Ishikawa (cell line): ENCODE data around the gene GNAT2.

Source experiments
- CEBPB ChIP-seq: IDR thresholded peaks from 2 replicates; pipeline ENCODE4 v1.6.1; 2012
- CREB1 ChIP-seq: IDR thresholded peaks from 2 replicates; pipeline ENCODE4 v1.6.1; 2012; ENCODE audit warnings: low read depth
- EGR1 ChIP-seq: IDR thresholded peaks from 2 replicates; pipeline ENCODE4 v1.6.1; 2012
- EP300 ChIP-seq: IDR thresholded peaks from 2 replicates; pipeline ENCODE4 v1.6.1; 2012; ENCODE audit warnings: borderline replicate concordance
- FOXM1 ChIP-seq: IDR thresholded peaks from 2 replicates; pipeline ENCODE4 v1.6.1; 2012; ENCODE audit warnings: low read depth, borderline replicate concordance
- MAX ChIP-seq: IDR thresholded peaks from 2 replicates; pipeline ENCODE4 v1.6.1; 2012
- NFIC ChIP-seq: IDR thresholded peaks from 2 replicates; pipeline ENCODE4 v1.6.1; 2012
- RAD21 ChIP-seq: IDR thresholded peaks from 2 replicates; pipeline ENCODE4 v1.6.1; 2012; ENCODE audit warnings: low read depth
- TAF1 ChIP-seq: IDR thresholded peaks from 2 replicates; pipeline ENCODE4 v1.6.1; 2012; ENCODE audit warnings: low read depth, mild to moderate bottlenecking
- TCF12 ChIP-seq: IDR thresholded peaks from 2 replicates; pipeline ENCODE4 v1.6.1; 2012; ENCODE audit warnings: low read depth
- TEAD4 ChIP-seq: IDR thresholded peaks from 2 replicates; pipeline ENCODE4 v1.6.1; 2012
- YY1 ChIP-seq: IDR thresholded peaks from 2 replicates; pipeline ENCODE4 v1.6.1; 2012; ENCODE audit warnings: low read depth
- ZBTB7A ChIP-seq: IDR thresholded peaks from 2 replicates; pipeline ENCODE4 v1.6.1; 2012; ENCODE audit warnings: low read depth
- TF ChIP-seq, protein P1 (sequence below): IDR thresholded peaks from 2 replicates; pipeline ENCODE4 v1.6.1; 2012; ENCODE audit warnings: low read depth, mild to moderate bottlenecking
- TF ChIP-seq, protein P2 (sequence below): IDR thresholded peaks from 2 replicates; pipeline ENCODE4 v1.6.1; 2012

The GNAT2 gene

DNA sequence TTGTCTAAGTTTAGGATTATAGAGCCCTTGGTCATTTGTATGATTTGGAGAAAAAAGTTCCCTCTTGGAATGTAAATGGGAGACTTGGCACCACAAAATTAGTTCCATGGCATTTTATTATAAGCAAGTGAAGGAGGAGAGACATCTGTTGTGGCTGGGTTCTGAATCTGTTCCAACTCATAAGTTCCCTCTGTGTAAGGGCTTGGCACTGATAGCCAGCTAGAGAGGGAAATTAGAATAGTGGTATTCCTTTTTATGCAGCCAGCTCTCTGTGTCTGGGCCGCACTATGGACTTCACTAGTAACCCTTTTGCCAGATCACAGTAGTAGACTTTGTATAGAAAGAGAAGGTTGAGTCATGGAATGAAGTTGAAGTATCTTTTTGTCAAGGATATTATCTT is 39.9 kb downstream of the GNAT2 start:
- TF ChIP-seq RAD21 (no peak), TAF1 (no peak), TCF12 (no peak), YY1 (no peak), EP300 (no peak), TEAD4 (no peak), MAX (no peak), EGR1 (no peak), CEBPB (no peak), NFIC (no peak), ZBTB7A (no peak), FOXM1 (no peak), CREB1 (no peak)
- TF ChIP-seq, protein P1, sequence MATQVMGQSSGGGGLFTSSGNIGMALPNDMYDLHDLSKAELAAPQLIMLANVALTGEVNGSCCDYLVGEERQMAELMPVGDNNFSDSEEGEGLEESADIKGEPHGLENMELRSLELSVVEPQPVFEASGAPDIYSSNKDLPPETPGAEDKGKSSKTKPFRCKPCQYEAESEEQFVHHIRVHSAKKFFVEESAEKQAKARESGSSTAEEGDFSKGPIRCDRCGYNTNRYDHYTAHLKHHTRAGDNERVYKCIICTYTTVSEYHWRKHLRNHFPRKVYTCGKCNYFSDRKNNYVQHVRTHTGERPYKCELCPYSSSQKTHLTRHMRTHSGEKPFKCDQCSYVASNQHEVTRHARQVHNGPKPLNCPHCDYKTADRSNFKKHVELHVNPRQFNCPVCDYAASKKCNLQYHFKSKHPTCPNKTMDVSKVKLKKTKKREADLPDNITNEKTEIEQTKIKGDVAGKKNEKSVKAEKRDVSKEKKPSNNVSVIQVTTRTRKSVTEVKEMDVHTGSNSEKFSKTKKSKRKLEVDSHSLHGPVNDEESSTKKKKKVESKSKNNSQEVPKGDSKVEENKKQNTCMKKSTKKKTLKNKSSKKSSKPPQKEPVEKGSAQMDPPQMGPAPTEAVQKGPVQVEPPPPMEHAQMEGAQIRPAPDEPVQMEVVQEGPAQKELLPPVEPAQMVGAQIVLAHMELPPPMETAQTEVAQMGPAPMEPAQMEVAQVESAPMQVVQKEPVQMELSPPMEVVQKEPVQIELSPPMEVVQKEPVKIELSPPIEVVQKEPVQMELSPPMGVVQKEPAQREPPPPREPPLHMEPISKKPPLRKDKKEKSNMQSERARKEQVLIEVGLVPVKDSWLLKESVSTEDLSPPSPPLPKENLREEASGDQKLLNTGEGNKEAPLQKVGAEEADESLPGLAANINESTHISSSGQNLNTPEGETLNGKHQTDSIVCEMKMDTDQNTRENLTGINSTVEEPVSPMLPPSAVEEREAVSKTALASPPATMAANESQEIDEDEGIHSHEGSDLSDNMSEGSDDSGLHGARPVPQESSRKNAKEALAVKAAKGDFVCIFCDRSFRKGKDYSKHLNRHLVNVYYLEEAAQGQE = no peak
- TF ChIP-seq, protein P2, sequence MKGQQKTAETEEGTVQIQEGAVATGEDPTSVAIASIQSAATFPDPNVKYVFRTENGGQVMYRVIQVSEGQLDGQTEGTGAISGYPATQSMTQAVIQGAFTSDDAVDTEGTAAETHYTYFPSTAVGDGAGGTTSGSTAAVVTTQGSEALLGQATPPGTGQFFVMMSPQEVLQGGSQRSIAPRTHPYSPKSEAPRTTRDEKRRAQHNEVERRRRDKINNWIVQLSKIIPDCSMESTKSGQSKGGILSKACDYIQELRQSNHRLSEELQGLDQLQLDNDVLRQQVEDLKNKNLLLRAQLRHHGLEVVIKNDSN = no peak

- TF ChIP-seq CEBPB (no peak), CREB1 (no peak), TEAD4 (no peak)
- TF ChIP-seq, protein P2 = no peak
Measured at GRCh38 chr1:109578947-109579443, 40.4 kb downstream of the GNAT2 start.

GRCh38 chr1:109573785-109574184 is 45.6 kb downstream of the GNAT2 start:
- TF ChIP-seq RAD21 (no peak), EP300 (no peak), EGR1 (no peak), YY1 (no peak), TEAD4 (no peak), TCF12 (no peak), CREB1 (no peak), FOXM1 (no peak), TAF1 (no peak), NFIC (no peak), MAX (no peak), ZBTB7A (no peak)
- TF ChIP-seq, protein P2 = no peak
- TF ChIP-seq, protein P1 = no peak

GRCh38 chr1:109570414-109570813 is 49.0 kb downstream of the GNAT2 start:
- no peak for TF ChIP-seq RAD21
- 0 out of 2 replicates have a peak, but pooled peaks have one; percentile 42 for TF ChIP-seq TEAD4
- TF ChIP-seq FOXM1 = no peak
- no peak for TF ChIP-seq EGR1
- peak; percentile 24; the same call in 1 of the 2 replicates for TF ChIP-seq CEBPB
- no peak for TF ChIP-seq ZBTB7A
- no peak for TF ChIP-seq MAX
- TF ChIP-seq, protein P2 = no peak
- TF ChIP-seq YY1 = no peak

- TF ChIP-seq TEAD4 (no peak), CREB1 (no peak)
Measured at GRCh38 chr1:109569323-109569722, 50.1 kb downstream of the GNAT2 start.
